Right ventricle myocardium superior (tissue), 1 donor: ENCODE data around the gene ASXL1. TPM values are rescaled to one million over a fixed set of nuclear protein-coding genes. Genes with fewer than 3 reads are reported as not detected.
A peak's percentile ranks its signal among the peaks of the same experiment; 100 is the strongest.
"Not testable (repeated sequence)": the region's sequence is repeated elsewhere in the genome, so short reads cannot be mapped to it uniquely, and the experiment has no call there.

Experiments
- ATAC-seq: fragments of 200-7000 bp; cut with Tn5 transposase; one replicate; pipeline ENCODE4 v1.9.1; 2020; ENCODE audit warnings: mild to moderate bottlenecking; ENCODE audit not compliant: poor library complexity
- DNase-seq: peaks from one replicate; pipeline ENCODE4 v3.0.0-alpha.2; 2020
- intact Hi-C: fragments of 100-400 bp; cut with DNase I; formaldehyde crosslinking; loops from one replicate; pipeline ENCODE4 v1.11.2; 2022
- total RNA-seq: library from RNA; stranded (reverse); fragmentation: NEBNext Ultra II Directional; extraction: Animal tissue kit (Norgen Biotek cat#: 25700); gene quantifications from one replicate; pipeline ENCODE4 v1.2.1, GENCODE V29; 2021
- donor health status: DM: no; HTN: yes; CAD: no; lungs with severe emphysema.

ASXL1 gene
- total RNA-seq, 1 donor from 2014 or later = 24.5 TPM

DNA sequence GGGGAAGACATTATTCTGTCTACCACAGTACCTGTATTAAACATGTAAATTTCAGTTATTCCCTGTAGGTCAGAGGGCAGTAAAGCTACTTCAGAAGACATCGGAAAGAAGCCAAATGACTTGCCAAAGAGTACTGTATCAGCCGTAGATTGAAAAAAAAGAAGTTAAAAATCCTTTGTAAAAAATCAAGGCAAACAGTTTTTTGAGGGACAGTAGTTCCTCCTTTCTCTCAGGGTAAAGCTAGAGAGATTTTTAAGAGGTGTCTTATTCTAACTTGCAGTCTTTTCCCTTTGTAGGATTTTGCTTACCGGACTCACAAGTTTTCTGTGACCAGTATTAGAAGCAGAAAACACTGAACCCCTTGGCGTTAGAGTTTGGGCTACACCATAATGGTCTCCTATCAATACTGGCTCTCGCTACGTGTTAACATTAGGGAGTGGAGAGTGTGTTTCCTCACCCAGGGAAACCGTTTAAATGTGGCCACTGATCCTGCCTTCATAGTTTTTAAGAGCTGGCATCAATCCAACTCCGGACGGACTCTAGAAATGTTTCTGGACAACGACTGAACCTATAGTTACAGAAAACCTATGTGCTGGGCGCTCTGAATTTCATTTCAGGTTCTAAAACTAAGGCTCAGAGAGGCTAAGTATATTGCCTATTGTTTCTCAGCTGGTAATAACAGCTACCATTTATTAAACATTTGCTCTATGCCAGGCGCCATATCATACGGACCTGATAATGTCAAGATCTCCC lies 1.3 kb upstream of the ASXL1 start:
- no peak for DNase-seq

GRCh38 chr20:32357375-32357868 lies 709 bp upstream of the ASXL1 start:
- DNase-seq = no peak
- intact Hi-C loops = no loop called here
- peak; percentile 8 for ATAC-seq

More for the DNA sequence above, 1.3 kb upstream of the ASXL1 start:
- intact Hi-C loops = no loop called here
- no peak for ATAC-seq

DNA sequence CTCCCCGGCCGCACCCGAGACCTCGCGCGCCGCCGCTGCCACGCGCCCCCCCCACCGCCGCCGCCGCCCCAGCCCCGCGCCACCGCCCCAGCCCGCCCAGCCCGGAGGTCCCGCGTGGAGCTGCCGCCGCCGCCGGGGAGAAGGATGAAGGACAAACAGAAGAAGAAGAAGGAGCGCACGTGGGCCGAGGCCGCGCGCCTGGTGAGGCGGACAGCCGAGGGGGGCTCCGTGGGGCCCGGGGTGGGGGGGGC lies 426 bp downstream of the ASXL1 start:
- DNase-seq (no peak), ATAC-seq (no peak)
- intact Hi-C loops = no loop called here

- intact Hi-C loops = no loop called here
- ATAC-seq (peak; percentile 49), DNase-seq (peak; percentile 83)
Observed at GRCh38 chr20:32358883-32359632, 927 bp downstream of the ASXL1 start.

GRCh38 chr20:32359633-32360332 lies 1.7 kb downstream of the ASXL1 start:
- intact Hi-C loops = no loop called here
- DNase-seq (no peak), ATAC-seq (no peak)

DNA sequence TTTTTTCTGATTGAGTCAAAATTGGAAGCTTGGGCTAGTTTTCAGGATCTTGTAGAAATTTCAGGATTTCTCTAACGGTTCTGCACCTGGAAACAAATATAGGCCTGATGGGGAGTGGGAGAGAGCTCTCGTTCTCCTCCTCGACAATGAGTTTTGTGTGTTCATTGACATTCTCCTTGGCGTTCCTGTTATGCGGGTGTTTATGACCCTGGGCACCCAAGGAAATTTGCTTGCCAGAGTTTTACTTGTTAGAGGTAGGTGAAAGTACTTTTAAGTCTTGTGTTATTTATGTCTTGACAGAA lies 2.2 kb downstream of the ASXL1 start:
- intact Hi-C loops = no loop called here
- DNase-seq (no peak), ATAC-seq (no peak)

- no peak for ATAC-seq
- intact Hi-C loops = no loop called here
Observed at GRCh38 chr20:32362901-32363364, 4.8 kb downstream of the ASXL1 start.

DNA sequence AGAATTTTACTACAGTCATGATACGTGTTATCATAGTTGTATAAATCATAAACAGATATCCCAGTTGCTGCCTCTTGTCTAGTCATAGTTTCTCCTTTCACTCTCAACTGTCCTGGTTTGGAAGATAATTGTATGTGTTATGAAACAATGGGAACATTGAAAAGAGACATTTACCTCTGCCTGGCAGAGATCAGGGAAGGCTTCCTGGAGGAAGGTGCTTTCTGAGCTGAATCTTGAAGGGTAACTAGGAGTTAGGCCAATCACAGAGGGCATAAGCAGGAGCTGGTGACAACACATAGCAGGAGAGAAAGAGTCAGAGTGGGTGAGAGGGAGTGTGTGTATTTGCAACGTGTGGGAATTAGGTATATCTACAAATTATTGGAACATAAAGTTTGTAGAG lies 5.4 kb downstream of the ASXL1 start:
- ATAC-seq = no peak
- no peak for DNase-seq
- intact Hi-C loops = no loop called here

More at GRCh38 chr20:32362901-32363364, 4.8 kb downstream of the ASXL1 start:
- no peak for DNase-seq

DNA sequence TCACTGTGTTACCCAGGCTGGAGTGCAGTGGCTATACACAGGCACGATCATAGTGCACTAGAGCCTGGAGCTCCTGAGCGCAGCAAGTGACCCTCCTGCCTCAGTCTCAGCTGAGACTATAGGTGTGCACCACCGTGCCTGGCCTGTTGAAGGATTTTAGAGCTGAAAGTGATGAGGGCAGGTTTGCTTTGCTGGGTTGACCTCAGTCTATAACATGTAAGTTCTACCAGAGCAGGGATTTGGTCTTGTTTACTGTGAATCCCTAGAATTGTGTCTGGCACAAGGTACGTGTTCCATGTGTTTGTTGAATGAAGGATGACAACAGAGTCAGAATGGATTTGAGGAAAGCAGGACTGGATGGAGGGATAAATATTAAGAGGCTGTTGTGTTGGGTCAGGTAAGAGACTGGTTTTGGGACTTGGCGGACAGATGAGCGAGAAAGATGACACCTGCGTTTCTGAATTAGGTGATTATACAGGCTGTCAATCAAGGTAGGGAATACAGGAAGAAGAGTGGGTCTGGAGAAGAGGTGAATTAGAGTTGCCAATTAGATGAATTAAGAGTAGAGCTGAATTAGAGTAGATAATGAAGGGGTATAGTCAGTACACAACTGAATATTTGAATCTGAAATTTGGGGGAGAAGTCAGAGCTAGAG lies 6.5 kb downstream of the ASXL1 start:
- ATAC-seq (no peak), DNase-seq (no peak)
- intact Hi-C loops = no loop called here

- DNase-seq = no peak
- no peak for ATAC-seq
- intact Hi-C loops = no loop called here
Observed at GRCh38 chr20:32365564-32365963, 7.4 kb downstream of the ASXL1 start.

GRCh38 chr20:32366380-32366779 lies 8.2 kb downstream of the ASXL1 start:
- ATAC-seq (no peak), DNase-seq (no peak)
- intact Hi-C loops = no loop called here

- intact Hi-C loops = no loop called here
- no peak for ATAC-seq
- no peak for DNase-seq
Observed at GRCh38 chr20:32368323-32368722, 10.2 kb downstream of the ASXL1 start.

- intact Hi-C loops = no loop called here
- ATAC-seq (no peak), DNase-seq (no peak)
Observed at GRCh38 chr20:32368925-32369324, 10.8 kb downstream of the ASXL1 start.

GRCh38 chr20:32370897-32371296 lies 12.8 kb downstream of the ASXL1 start:
- DNase-seq (no peak), ATAC-seq (no peak)
- intact Hi-C loops = no loop called here

- DNase-seq (no peak), ATAC-seq (no peak)
- intact Hi-C loops = no loop called here
Observed at GRCh38 chr20:32378461-32378860, 20.3 kb downstream of the ASXL1 start.

DNA sequence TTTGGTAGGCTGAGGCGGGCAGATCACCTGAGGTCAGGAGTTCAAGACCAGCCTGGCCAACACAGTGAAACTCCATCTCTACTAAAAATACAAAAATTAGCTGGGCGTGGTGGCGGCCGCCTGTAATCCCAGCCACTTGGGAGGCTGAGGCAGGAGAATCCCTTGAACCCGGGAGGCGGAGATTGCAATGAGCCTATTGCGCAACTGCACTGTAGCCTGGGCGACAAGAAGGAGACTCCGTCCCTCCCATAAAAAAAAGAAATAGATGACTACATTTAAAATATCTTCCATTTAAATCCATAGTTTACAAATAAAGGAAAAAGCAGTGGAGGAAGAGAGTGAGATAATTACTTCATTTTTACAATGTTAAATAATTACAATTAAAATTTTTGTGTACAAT lies 21.9 kb downstream of the ASXL1 start:
- ATAC-seq, DNase-seq, intact Hi-C loops: not testable (repeated sequence)

- no peak for ATAC-seq
- intact Hi-C loops = no loop called here
- no peak for DNase-seq
Observed at GRCh38 chr20:32380745-32381144, 22.6 kb downstream of the ASXL1 start.

- DNase-seq = no peak
- no peak for ATAC-seq
- intact Hi-C loops = no loop called here
Observed at GRCh38 chr20:32382102-32382950, 24.2 kb downstream of the ASXL1 start.
